ENCODE data around the gene APOBEC3C.
"Not testable (repeated sequence)": the region's sequence is repeated elsewhere in the genome, so short reads cannot be mapped to it uniquely, and the experiment has no call there.

APOBEC3C gene

GRCh38 chr22:39024519-39025308 lies 10.7 kb downstream of the APOBEC3C start:
- DNase-seq: no peak

GRCh38 chr22:39026509-39027150 lies 12.6 kb downstream of the APOBEC3C start:
- no peak for DNase-seq

GRCh38 chr22:39027717-39028116 lies 13.7 kb downstream of the APOBEC3C start:
- no peak for DNase-seq

GRCh38 chr22:39028281-39028680 lies 14.2 kb downstream of the APOBEC3C start:
- no peak for DNase-seq

- DNase-seq: no peak
Measured at GRCh38 chr22:39029227-39029626, 15.2 kb downstream of the APOBEC3C start.

GRCh38 chr22:39030705-39031104 lies 16.6 kb downstream of the APOBEC3C start:
- DNase-seq: no peak

- DNase-seq: not testable (repeated sequence)
Measured at GRCh38 chr22:39031434-39032295, 17.6 kb downstream of the APOBEC3C start.

- not testable (repeated sequence) for DNase-seq
Measured at GRCh38 chr22:39037071-39037470, 23.0 kb downstream of the APOBEC3C start.

GRCh38 chr22:39039306-39040126 lies 25.5 kb downstream of the APOBEC3C start:
- DNase-seq: no peak

- not testable (repeated sequence) for DNase-seq
Measured at GRCh38 chr22:39040155-39040537, 26.1 kb downstream of the APOBEC3C start.

GRCh38 chr22:39040538-39041296 lies 26.7 kb downstream of the APOBEC3C start, which contains the start of gene APOBEC3F:
Gene APOBEC3F, plus strand, starts transcription at chr22:39040864. Its CDS starts 97 bp downstream, at chr22:39040961.
- DNase-seq: peak; percentile 77

GRCh38 chr22:39041908-39042307 lies 27.9 kb downstream of the APOBEC3C start:
- DNase-seq: no peak

GRCh38 chr22:39043063-39043462 lies 29.0 kb downstream of the APOBEC3C start:
- not testable (repeated sequence) for DNase-seq

GRCh38 chr22:39045136-39045535 lies 31.1 kb downstream of the APOBEC3C start:
- DNase-seq: not testable (repeated sequence)

- DNase-seq: not testable (repeated sequence)
Measured at GRCh38 chr22:39049486-39049885, 35.4 kb downstream of the APOBEC3C start.

- not testable (repeated sequence) for DNase-seq
Measured at GRCh38 chr22:39051844-39052495, 37.9 kb downstream of the APOBEC3C start.

- no peak for DNase-seq
Measured at GRCh38 chr22:39055658-39056057, 41.6 kb downstream of the APOBEC3C start.

GRCh38 chr22:39061290-39061689 lies 47.2 kb downstream of the APOBEC3C start:
- not testable (repeated sequence) for DNase-seq

- not testable (repeated sequence) for DNase-seq
Measured at GRCh38 chr22:39061951-39062350, 47.9 kb downstream of the APOBEC3C start.

GRCh38 chr22:39063904-39064303 lies 49.8 kb downstream of the APOBEC3C start:
- not testable (repeated sequence) for DNase-seq
